Neutrophil (primary cell): ENCODE measurements around the gene ARL5C.

ENCODE experiments used
- H3K27ac ChIP-seq: fragments of 200-600 bp; sonication (generic); 2 replicates; pipeline ENCODE4 v1.5.1; 2016; ENCODE audit warnings: mild to moderate bottlenecking, moderate library complexity
- H3K27me3 ChIP-seq: fragments of 200-600 bp; sonication (generic); 2 replicates; pipeline ENCODE4 v1.6.0; 2016; ENCODE audit warnings: mild to moderate bottlenecking
- H3K36me3 ChIP-seq: fragments of 200-600 bp; sonication (generic); 2 replicates; pipeline ENCODE4 v1.5.1; 2017
- H3K4me1 ChIP-seq, 2 experiments: fragments of 200-600 bp in 1 of 2; sonication (generic) in 1 of 2; 1 replicate in 1 of 2; 2 replicates in 1 of 2; pipeline versions ENCODE4 v1.5.1 to v1.6.1; 2013 to 2016; ENCODE audit warnings: low read depth in 1 of 2, low read length in 1 of 2, mild to moderate bottlenecking in 1 of 2, moderate library complexity in 1 of 2; ENCODE audit not compliant: control insufficient read depth in 1 of 2, insufficient read depth in 1 of 2
- H3K4me3 ChIP-seq, 2 experiments: fragments of 200-600 bp in 1 of 2; sonication (generic) in 1 of 2; 1 replicate in 1 of 2; 2 replicates in 1 of 2; pipeline ENCODE4 v1.5.1; 2013 to 2016; ENCODE audit warnings: low read depth in 1 of 2, low read length in 1 of 2, mild to moderate bottlenecking in 1 of 2, moderate library complexity in 1 of 2
- H3K9me3 ChIP-seq: fragments of 200-600 bp; sonication (generic); 2 replicates; pipeline ENCODE4 v1.5.1; 2016
- TF ChIP-seq, protein P1 (sequence below): fragments of 200-600 bp; sonication (generic); IDR thresholded peaks from 2 replicates; pipeline ENCODE4 v1.5.1; 2016; ENCODE audit warnings: antibody characterized with exemption

Gene ARL5C

DNA sequence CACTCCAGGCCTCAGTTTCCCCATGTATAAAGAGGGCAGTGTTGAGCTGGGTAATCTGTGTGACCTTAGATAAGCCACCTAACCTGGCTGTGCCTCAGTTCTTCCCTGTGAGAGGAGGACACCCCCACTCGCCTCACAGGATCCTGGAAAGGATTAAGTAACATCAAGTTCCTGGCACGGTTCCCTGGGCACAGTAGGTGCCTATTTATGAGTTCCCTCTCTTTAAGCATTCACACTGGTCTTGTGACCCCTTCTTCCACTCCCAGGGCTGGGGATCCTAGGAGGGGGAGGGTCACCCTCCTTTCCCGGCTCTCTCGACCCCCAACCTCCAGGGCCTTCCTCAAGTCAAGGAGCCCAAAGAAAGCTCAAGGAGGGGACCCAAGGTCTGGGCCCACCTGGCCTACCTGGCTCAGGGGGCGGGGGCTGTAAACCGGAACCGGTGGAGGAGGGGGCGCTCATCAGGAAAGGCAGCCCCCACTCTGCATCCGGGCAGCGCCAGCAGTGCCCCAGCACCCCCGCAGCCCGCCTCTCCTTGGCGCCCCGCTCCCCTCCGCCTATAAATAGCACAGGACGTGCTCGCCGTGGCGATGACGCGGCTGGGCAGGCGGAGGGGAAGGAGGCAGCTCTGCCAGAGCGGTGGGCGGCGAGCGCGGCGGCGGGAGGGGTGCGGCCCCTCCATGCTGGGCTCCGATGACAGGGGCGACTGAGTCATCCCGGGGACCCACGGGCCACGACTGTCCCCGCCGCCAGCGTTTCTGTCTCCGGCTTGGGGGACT is 43.5 kb upstream of the ARL5C start:
- Histone ChIP-seq H3K27ac (no peak overlapping the region), H3K4me1 (peaks cover 4 to 9% of the 10 kb centered on the region in 2 experiments), H3K4me3 (no peak overlapping the region), H3K9me3 (no peaks in the 10 kb centered on the region), H3K27me3 (peaks cover 62% of the 10 kb centered on the region), H3K36me3 (peaks cover 8% of the 10 kb centered on the region)
- TF ChIP-seq, protein P1, sequence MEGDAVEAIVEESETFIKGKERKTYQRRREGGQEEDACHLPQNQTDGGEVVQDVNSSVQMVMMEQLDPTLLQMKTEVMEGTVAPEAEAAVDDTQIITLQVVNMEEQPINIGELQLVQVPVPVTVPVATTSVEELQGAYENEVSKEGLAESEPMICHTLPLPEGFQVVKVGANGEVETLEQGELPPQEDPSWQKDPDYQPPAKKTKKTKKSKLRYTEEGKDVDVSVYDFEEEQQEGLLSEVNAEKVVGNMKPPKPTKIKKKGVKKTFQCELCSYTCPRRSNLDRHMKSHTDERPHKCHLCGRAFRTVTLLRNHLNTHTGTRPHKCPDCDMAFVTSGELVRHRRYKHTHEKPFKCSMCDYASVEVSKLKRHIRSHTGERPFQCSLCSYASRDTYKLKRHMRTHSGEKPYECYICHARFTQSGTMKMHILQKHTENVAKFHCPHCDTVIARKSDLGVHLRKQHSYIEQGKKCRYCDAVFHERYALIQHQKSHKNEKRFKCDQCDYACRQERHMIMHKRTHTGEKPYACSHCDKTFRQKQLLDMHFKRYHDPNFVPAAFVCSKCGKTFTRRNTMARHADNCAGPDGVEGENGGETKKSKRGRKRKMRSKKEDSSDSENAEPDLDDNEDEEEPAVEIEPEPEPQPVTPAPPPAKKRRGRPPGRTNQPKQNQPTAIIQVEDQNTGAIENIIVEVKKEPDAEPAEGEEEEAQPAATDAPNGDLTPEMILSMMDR, result no peak

DNA sequence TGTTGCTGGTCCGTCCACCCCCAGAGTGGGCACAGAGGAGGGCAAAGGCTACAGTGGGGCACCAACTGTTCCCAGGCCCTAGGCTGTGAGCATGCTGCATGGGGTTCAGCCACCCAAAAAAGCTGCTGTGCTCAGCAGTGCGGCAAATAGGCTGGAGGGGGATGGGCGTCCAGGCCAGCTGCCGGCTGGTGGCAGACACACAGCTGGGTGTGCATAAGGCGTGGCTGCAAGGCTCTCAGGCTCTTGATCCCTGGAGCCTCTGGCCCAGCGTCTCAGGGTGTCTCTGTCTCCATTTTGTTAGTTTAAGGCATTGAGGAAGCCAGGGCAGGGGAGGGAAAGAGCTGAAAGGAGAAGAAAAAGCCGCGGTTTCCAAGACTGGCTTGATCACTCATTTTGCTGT is 42.9 kb upstream of the ARL5C start:
- peaks cover 4 to 9% of the 10 kb centered on the region in 2 experiments for H3K4me1 ChIP-seq
- peaks cover 56% of the 10 kb centered on the region for H3K27me3 ChIP-seq
- H3K27ac ChIP-seq, result no peak overlapping the region
- TF ChIP-seq, protein P1, result no peak
- no peak overlapping the region for H3K4me3 ChIP-seq
- peaks cover 14% of the 10 kb centered on the region for H3K36me3 ChIP-seq
- no peaks in the 10 kb centered on the region for H3K9me3 ChIP-seq

DNA sequence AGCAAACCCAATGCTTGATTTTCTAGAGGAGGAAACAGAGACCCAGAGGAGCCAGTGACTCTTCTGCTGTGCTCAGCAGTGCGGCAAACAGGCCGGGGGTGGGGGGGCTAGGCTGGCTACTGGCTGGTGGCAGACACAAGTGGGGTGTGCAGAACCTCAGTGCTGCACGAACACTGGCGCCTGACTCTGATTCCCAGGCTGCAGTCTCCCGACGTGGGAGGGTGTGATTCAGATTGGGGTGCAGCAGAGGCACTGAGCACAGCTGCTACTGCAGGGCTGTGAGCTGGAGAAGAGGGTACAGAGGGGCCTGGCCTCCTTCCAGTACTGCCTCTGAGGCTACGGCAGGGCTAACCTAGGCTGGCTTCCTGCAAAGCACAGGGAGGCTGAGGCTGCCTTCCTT is 42.2 kb upstream of the ARL5C start:
- TF ChIP-seq, protein P1, result no peak

DNA sequence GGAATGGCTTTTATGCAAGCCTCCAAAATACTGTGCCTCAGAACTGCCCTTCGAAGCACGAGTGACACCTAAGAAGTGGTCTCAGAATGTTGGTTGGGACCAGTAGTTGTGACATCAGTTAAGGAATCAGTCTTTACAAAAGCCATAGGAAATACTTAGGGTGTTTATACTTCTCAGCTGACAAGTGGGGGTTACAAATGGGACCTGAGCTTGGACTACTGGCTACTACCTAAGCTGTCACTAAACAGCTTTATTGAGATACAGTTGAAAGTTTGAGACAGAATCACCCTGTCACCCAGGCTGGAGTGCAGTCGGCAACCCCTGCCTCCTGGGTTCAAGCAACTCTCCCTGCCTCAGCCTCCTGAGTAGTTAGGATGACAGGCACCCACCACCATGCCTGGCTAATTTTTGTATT is 39.2 kb upstream of the ARL5C start:
- no peaks in the 10 kb centered on the region for H3K9me3 ChIP-seq
- no peak overlapping the region for H3K27ac ChIP-seq
- peaks cover 39% of the 10 kb centered on the region for H3K36me3 ChIP-seq
- peaks cover 14 to 20% of the 10 kb centered on the region in 2 experiments for H3K4me1 ChIP-seq
- H3K4me3 ChIP-seq, result no peak overlapping the region
- H3K27me3 ChIP-seq, result peaks cover 24% of the 10 kb centered on the region
- TF ChIP-seq, protein P1, result no peak

More for the DNA sequence above, 42.2 kb upstream of the ARL5C start:
- Histone ChIP-seq H3K36me3 (peaks cover 22% of the 10 kb centered on the region), H3K9me3 (no peaks in the 10 kb centered on the region), H3K4me3 (no peak overlapping the region), H3K4me1 (peaks cover 4 to 9% of the 10 kb centered on the region in 2 experiments), H3K27ac (no peak overlapping the region), H3K27me3 (peaks cover 52% of the 10 kb centered on the region)

DNA sequence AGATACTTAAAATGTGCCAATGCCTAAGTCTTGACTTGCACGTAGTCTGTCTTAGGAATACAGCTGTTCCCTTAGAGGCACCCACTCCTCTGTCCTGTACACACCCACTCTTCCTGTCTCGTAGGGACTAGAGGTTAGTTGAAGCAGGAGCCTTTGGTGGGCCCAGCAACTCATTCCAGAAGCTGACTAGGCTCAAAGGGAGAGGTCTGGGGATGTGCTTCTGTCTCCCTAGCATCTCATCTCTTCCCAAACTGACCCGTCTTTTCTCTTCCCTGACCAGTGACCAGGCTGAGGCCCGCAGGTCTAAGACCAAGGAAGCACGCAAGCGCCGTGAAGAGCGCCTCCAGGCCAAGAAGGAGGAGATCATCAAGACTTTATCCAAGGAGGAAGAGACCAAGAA is 38.3 kb upstream of the ARL5C start:
- Histone ChIP-seq H3K4me3 (no peak overlapping the region), H3K4me1 (peaks cover 17 to 18% of the 10 kb centered on the region in 2 experiments), H3K36me3 (peaks cover 39% of the 10 kb centered on the region), H3K27me3 (peaks cover 15% of the 10 kb centered on the region), H3K9me3 (no peaks in the 10 kb centered on the region), H3K27ac (no peak overlapping the region)
- TF ChIP-seq, protein P1, result no peak
